KMS-11 (cell line): ENCODE measurements around the gene CTXN2.

ENCODE experiments used
- H2AFZ ChIP-seq: fragments of 200-600 bp; sonication (generic); 2 replicates; pipeline ENCODE4 v1.6.1; 2016; ENCODE audit warnings: antibody characterized with exemption, mixed run types, low read depth
- H3K27ac ChIP-seq: fragments of 200-600 bp; sonication (generic); 2 replicates; pipeline ENCODE4 v1.6.1; 2016; ENCODE audit warnings: mild to moderate bottlenecking, mixed run types
- H3K27me3 ChIP-seq: fragments of 200-600 bp; sonication (generic); 2 replicates; pipeline ENCODE4 v1.6.1; 2017; ENCODE audit warnings: mild to moderate bottlenecking, low read depth, mixed run types, moderate library complexity; ENCODE audit not compliant: insufficient read depth
- H3K36me3 ChIP-seq: fragments of 200-600 bp; sonication (generic); 2 replicates; pipeline ENCODE4 v1.6.1; 2017; ENCODE audit warnings: mild to moderate bottlenecking, mixed run types; ENCODE audit not compliant: insufficient read depth
- H3K4me1 ChIP-seq: fragments of 200-600 bp; sonication (generic); 2 replicates; pipeline ENCODE4 v1.6.1; 2016; ENCODE audit warnings: mild to moderate bottlenecking, low read depth, mixed run types; ENCODE audit not compliant: poor library complexity, severe bottlenecking
- H3K4me2 ChIP-seq: fragments of 200-600 bp; sonication (generic); 2 replicates; pipeline ENCODE4 v1.7.0; 2016; ENCODE audit warnings: mild to moderate bottlenecking, mixed run types
- H3K4me3 ChIP-seq: fragments of 200-600 bp; sonication (generic); IDR thresholded peaks from 2 replicates; pipeline ENCODE4 v1.6.1; 2017; ENCODE audit warnings: low read depth, low read length, mixed read lengths; ENCODE audit not compliant: insufficient read depth
- H3K79me2 ChIP-seq: fragments of 200-600 bp; sonication (generic); 2 replicates; pipeline ENCODE4 v1.6.1; 2016; ENCODE audit warnings: low read depth, mixed run types; ENCODE audit not compliant: insufficient read depth
- H3K9ac ChIP-seq: fragments of 200-600 bp; sonication (generic); 2 replicates; pipeline ENCODE4 v1.6.1; 2016; ENCODE audit warnings: mild to moderate bottlenecking, mixed run types
- H4K20me1 ChIP-seq: fragments of 200-600 bp; sonication (generic); 2 replicates; pipeline ENCODE4 v1.6.1; 2016; ENCODE audit warnings: mild to moderate bottlenecking, mixed run types; ENCODE audit not compliant: insufficient read depth
- TF ChIP-seq, protein P1 (sequence below): fragments of 200-600 bp; sonication (generic); conservative IDR thresholded peaks from 2 replicates; pipeline ENCODE4 v1.6.1; 2017; ENCODE audit warnings: low read depth, mild to moderate bottlenecking, antibody characterized with exemption, low read length, moderate library complexity, mixed read lengths

Gene CTXN2

DNA sequence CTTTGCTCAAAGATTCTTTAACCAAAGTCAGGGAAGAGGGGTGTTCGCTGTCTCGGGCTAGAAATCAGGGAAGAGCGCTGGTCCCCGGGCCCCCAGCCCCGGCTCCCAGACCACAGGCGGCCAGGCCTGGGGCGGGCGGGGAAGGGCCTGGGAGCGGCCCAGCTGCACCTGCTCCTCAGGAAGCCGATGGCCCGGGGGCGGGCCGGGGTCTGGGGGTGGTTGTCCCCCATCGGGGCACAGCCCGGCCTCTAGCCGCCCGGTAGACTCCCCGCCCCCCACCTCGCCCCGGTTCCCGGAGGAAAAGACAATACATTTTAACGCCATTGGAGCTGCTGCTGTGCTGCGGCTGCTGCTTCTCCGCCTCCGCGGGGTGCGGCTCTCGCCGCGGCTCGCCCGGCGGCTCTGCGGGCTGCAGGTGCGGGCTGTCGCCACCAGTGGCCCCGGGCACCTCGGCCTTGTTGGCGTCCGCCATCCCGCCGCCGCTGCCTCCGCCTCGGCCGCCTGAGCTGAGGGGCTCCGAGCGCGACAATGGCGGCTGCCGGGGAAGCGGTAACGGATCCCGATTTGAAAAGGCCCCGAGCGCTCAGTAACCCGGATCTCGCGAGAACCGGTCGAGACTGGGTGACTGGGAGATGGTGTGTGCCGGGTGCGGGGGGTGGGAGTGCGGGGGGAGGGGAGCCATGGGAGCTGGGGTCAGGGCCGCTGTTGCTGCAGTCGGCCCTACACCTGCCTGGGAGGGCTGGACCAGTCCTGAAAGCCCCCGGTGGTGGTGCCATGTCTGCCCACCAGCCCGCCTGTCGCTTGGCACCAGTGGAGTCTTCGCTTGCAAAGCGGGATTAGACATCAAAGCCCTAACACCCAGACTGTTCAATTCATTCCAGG, 13.5 kb upstream of the CTXN2 start, which contains the start of gene MYEF2:
TSS of gene MYEF2 (minus strand) at position 530 of the 882 bp plus-strand sequence. CDS start at position 472, 58 bp downstream.
- no peak within 1 kb of the TSS for H3K4me3 ChIP-seq
- peaks cover 44% of the 10 kb centered on the region for H3K79me2 ChIP-seq
- H4K20me1 ChIP-seq: no peaks in the 10 kb centered on the region
- no peaks in the 10 kb centered on the region for H3K27me3 ChIP-seq
- no peaks in the 10 kb centered on the region for H3K36me3 ChIP-seq
- TF ChIP-seq, protein P1, sequence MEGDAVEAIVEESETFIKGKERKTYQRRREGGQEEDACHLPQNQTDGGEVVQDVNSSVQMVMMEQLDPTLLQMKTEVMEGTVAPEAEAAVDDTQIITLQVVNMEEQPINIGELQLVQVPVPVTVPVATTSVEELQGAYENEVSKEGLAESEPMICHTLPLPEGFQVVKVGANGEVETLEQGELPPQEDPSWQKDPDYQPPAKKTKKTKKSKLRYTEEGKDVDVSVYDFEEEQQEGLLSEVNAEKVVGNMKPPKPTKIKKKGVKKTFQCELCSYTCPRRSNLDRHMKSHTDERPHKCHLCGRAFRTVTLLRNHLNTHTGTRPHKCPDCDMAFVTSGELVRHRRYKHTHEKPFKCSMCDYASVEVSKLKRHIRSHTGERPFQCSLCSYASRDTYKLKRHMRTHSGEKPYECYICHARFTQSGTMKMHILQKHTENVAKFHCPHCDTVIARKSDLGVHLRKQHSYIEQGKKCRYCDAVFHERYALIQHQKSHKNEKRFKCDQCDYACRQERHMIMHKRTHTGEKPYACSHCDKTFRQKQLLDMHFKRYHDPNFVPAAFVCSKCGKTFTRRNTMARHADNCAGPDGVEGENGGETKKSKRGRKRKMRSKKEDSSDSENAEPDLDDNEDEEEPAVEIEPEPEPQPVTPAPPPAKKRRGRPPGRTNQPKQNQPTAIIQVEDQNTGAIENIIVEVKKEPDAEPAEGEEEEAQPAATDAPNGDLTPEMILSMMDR: no peak
- H2AFZ ChIP-seq: peak within 1 kb of the TSS; percentile 92
- H3K4me2 ChIP-seq: peak within 1 kb of the TSS; percentile 93
- H3K27ac ChIP-seq: peak within 1 kb of the TSS; percentile 92
- peaks cover 25% of the 10 kb centered on the region for H3K4me1 ChIP-seq
- H3K9ac ChIP-seq: peak within 1 kb of the TSS; percentile 98

DNA sequence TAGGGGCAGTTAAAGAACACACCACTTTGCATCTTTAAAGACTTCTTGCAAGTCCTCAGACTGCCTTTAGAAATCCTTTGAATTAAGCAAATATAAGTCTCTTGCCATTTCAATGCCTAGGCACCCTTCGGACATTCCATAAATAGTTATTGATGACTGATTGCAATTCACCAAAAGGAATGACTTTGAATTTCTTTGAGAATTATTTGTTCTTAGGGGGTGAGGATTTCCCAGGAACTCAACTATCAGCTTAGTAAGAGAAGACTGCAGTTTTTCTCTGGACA, 12.9 kb upstream of the CTXN2 start:
- H3K4me3 ChIP-seq: no peak overlapping the region
- H3K36me3 ChIP-seq: no peaks in the 10 kb centered on the region
- TF ChIP-seq, protein P1: no peak
- H3K9ac ChIP-seq: peak overlapping the region; percentile 98
- H2AFZ ChIP-seq: peak overlapping the region; percentile 92
- no peaks in the 10 kb centered on the region for H4K20me1 ChIP-seq
- H3K27ac ChIP-seq: peak overlapping the region; percentile 92; the same call in 1 of the 2 replicates
- no peaks in the 10 kb centered on the region for H3K27me3 ChIP-seq
- peaks cover 38% of the 10 kb centered on the region for H3K79me2 ChIP-seq
- peak overlapping the region; percentile 77 for H3K4me2 ChIP-seq
- H3K4me1 ChIP-seq: peaks cover 25% of the 10 kb centered on the region

DNA sequence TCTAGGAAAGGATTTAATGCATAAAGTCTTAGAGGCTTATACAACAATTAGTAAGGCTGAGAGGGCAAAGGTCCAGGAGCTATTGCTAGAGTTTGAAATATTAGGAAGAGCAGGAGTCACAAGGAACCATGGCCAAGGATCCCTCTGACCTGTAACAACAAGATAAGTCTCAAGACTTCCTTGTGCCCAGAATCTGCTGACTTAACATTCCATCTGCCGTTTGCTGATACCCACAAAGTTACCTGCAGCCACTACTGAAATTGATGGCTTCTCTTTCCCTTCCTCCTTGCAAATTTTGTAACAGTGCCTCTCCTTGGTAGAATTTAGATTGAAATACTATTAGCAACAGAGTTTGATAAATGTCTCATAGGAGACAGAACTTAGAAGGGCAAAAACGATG, 8.7 kb upstream of the CTXN2 start:
- Histone ChIP-seq H3K36me3 (no peaks in the 10 kb centered on the region), H3K4me3 (no peak overlapping the region)

GRCh38 chr15:48185529-48185928, 5.9 kb upstream of the CTXN2 start:
- no peaks in the 10 kb centered on the region for H3K27me3 ChIP-seq
- H3K4me1 ChIP-seq: no peaks in the 10 kb centered on the region
- H2AFZ ChIP-seq: no peak overlapping the region
- TF ChIP-seq, protein P1: no peak
- H3K36me3 ChIP-seq: no peaks in the 10 kb centered on the region
- no peak overlapping the region for H3K9ac ChIP-seq
- H4K20me1 ChIP-seq: no peaks in the 10 kb centered on the region
- no peak overlapping the region for H3K27ac ChIP-seq
- H3K79me2 ChIP-seq: no peaks in the 10 kb centered on the region
- no peak overlapping the region for H3K4me3 ChIP-seq
- H3K4me2 ChIP-seq: no peak overlapping the region

More for the DNA sequence above, 8.7 kb upstream of the CTXN2 start:
- TF ChIP-seq, protein P1: no peak
- no peak overlapping the region for H3K9ac ChIP-seq
- no peaks in the 10 kb centered on the region for H4K20me1 ChIP-seq
- H3K27ac ChIP-seq: no peak overlapping the region
- no peaks in the 10 kb centered on the region for H3K27me3 ChIP-seq
- H3K4me1 ChIP-seq: peaks cover 5% of the 10 kb centered on the region
- H2AFZ ChIP-seq: peak overlapping the region; percentile 24; the same call in 1 of the 2 replicates
- no peaks in the 10 kb centered on the region for H3K79me2 ChIP-seq
- peak overlapping the region; percentile 22; the same call in 1 of the 2 replicates for H3K4me2 ChIP-seq
